ENCODE measurements around the gene ST6GALNAC3.

ST6GALNAC3 gene

GRCh38 chr1:76146184-76146583 lies 71.6 kb downstream of the ST6GALNAC3 start:
- DNase-seq: no peak

- DNase-seq: no peak
These were observed 73.4 kb downstream of the ST6GALNAC3 start for GRCh38 chr1:76147917-76148316.

DNA sequence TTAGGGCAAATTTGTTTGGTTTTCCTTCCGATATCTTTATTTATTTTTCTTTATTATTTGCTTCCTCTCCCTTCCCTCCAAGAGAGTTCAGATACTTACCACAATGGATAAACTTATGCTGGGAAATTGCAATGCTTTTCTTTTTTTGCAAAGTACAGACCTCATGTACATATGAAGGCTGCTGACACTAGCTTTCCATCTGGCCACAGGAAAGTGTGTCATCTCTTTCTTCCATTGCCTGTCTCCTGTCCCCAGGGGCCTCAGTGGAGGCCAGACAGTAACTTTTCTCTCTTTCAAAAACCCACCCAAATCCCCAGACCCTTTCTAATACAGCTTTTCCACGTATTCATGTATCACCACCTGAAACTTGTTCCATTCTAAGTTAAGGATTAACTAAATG lies 73.9 kb downstream of the ST6GALNAC3 start:
- no peak for DNase-seq

DNA sequence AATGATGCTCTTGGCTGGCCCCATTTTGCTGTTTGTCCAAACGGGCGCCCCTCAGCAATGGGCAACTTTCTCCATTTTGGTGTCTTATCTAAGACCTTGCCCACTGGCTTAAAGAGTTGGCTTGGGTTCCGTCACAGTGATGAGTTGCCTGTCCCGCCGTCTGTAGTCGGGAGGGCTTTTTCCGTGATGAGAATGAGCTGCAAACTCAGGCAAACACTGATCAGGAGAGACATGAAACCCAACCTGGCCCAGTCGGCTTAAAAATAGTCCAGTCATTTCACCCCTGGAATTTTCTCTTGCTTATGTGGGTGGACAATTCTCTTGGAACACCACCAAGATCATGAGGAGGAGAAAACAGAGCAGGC lies 79.3 kb downstream of the ST6GALNAC3 start:
- DNase-seq: no peak

GRCh38 chr1:76154206-76154956 lies 79.8 kb downstream of the ST6GALNAC3 start:
- peak; percentile 74 for DNase-seq

DNA sequence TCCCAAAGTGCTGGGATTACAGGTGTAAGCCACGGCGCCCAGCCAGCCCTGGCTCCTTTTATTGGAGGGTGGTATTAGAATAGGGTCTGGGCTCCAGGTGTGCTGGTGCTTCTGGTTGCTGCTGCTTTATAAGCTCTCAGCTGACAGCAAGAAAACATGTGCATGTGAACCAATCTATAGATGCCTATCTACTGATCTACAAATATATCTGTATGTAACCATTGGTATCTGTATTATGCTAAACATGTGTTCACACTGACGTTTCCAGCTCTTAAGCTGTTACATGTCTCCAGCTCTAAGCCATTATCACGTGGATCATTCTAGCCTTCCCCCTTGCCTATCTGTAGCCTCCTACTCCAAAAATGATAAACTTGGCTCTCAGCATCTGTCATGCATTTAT lies 82.4 kb downstream of the ST6GALNAC3 start:
- no peak for DNase-seq

GRCh38 chr1:76158126-76158525 lies 83.6 kb downstream of the ST6GALNAC3 start:
- no peak for DNase-seq

DNA sequence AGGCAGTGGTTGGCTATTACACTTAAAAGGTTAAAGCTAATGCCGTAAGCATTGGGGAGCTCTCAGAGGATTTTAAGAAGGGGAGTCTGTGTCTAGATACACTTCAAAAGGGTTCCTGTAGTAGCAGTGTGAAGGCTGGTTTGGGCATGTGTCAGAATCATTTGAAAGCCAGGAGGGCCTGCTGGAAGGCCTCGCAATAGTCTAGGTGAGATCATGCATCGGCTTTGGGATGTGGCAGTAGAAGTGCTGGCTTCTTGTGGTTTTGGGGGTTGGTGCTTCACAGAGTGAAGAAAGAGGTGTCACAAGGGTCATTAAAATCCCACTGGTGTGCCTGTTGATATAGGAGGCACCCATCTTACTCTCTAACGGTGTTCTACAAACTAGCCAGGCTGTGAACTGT lies 85.7 kb downstream of the ST6GALNAC3 start:
- DNase-seq: no peak

GRCh38 chr1:76161451-76161850 lies 86.9 kb downstream of the ST6GALNAC3 start:
- no peak for DNase-seq

GRCh38 chr1:76162254-76162653 lies 87.7 kb downstream of the ST6GALNAC3 start:
- DNase-seq: no peak

DNA sequence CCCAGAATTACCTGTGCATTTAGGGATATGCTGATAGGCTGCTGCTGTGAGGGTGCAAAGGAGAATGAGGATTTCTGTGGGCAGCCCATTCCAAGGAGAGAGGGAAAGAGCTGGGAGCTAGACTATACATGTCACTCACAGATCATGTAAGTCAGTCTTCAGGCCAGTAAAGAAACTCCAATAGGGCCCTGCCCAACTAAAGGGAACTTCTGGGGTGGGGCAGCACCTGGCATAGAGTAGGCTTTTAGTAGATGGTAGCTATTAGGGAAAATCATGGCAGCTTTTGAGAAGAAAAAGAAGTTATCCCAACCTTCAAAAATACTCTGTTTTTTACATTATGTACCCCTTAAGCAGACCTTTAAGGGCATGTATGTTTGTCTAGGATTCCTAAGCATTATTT lies 89.6 kb downstream of the ST6GALNAC3 start:
- no peak for DNase-seq

DNA sequence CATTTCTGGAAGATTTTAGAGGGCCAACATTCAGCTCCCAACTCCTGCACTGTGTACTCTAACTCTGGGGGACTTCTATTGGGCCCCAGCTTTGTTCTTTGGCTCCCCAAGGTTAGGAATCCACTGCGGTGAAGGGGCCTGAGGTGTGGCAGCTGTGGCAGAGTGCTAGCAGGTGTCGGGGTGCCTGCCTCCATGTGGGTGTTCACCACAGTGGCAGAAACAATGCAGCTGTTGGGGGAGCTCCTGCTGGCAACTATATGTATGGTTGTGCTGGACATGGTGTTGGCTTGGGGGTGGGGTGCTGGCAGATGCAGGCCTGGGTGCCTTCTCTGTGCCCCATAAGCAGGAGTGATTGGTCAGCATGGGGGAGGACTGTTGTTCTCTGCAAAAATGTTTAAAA lies 95.5 kb downstream of the ST6GALNAC3 start:
- DNase-seq: no peak

DNA sequence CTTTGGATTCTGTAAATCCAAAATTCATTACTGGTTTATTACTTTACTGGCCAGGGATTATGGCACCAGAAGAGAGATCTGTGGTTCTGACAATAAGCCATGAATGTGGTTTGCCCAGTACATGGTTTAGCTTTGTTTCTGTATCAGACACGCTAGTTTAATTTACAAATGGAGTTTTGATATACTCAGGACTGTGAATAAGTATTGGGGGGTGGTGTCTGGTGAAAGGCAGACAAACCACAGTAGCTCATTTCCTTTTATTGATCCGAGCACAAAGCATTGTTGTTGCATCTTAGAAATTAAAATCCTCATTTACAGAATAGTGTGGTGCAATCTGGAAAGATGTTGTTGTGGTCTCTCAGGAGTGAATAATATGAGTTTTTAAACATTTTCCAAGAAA lies 96.0 kb downstream of the ST6GALNAC3 start:
- DNase-seq: no peak

- DNase-seq: no peak
These were observed 101.5 kb downstream of the ST6GALNAC3 start for GRCh38 chr1:76176000-76176399.

- no peak for DNase-seq
These were observed 103.1 kb downstream of the ST6GALNAC3 start for GRCh38 chr1:76177615-76178014.

DNA sequence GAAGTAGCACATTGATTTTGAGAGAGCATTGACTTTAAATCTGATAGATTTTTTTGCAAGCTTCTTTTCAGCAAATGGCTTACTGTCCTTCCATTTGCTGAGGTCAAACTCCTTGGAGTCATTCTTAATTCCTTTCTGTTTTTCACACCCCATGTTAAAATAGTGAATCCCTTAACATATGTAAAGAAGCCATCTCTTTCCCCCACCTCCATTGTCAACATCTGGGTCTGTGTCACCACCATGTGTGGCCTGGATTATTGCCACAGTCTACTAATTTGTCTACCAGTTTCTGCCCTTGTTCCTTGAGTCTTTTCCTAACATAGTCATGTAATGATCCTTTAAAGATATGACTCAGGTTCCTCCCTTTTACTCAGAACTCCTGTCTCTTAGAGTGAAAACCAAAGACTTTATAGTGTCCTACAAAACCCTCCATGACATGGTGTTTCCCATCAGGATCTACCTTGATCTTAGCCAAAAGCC lies 104.7 kb downstream of the ST6GALNAC3 start:
- no peak for DNase-seq

DNA sequence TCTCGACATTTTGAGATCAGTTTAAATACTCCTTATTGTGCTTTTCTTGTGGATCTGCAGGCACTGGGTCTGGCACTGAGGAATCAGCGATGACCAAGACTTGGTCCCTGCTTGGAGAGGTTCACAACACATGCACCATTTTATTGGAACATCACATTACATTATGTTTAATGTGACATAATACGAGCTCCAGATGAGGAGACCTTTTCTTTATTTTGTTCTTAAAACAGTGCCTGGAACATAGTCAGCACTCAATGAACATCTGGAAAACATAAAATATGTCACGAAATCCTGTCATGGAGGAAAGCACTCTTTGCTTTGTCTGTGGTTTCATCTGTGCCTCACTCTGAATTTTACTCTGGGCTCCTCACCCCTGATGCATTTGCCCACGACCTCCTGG lies 110.7 kb downstream of the ST6GALNAC3 start:
- no peak for DNase-seq

DNA sequence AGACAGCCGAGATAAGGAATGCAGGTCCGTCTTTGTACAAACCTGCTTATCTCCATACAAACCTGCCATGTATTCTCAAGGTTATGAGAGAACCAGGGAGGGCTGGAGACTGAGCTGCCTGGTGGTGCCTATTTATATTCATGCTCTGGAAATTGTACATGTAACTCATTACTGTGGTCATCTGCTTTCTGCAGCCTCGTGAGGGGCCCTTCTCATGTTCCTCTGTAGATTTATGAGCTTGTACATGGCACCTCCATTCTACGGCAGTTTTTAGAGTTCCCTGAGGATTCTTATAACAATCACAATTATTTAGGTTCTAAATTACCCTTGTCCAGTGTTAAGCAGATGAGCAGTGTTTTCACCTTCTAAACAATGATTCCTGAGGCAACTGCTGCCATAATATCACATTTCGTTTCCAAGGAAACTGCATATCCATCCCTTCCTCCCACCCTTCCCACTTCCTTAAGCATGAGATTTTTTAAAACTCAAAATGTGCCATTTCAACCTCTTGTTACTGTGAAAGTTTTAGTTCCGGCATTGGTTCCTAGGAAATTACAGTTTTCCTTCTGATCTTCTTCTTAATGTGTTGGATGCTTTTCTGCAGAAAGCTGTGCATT lies 112.1 kb downstream of the ST6GALNAC3 start:
- DNase-seq: no peak

- DNase-seq: no peak
These were observed 112.9 kb downstream of the ST6GALNAC3 start for GRCh38 chr1:76187436-76187835.

DNA sequence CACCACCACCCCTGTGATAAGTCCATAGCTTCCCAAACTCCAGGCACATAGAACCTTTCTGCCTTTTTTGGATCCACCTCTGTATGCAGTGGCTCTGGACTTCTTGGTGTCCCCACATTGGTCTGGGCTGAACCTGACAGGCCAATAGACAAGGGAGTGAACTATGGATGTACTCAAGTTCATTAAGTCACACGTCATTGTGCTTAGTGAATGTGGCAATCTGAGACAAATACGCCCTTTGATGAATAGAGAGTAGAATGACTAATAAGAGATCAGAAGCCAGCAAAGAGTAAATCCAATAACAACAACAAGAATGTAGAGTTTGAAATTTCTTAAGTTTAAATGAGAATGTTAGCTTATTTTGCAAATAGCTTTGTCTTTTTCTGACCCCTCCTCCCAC lies 114.8 kb downstream of the ST6GALNAC3 start:
- DNase-seq: no peak

- DNase-seq: no peak
These were observed 116.3 kb downstream of the ST6GALNAC3 start for GRCh38 chr1:76190749-76191424.

- DNase-seq: no peak
These were observed 117.0 kb downstream of the ST6GALNAC3 start for GRCh38 chr1:76191561-76191960.

- no peak for DNase-seq
These were observed 123.9 kb downstream of the ST6GALNAC3 start for GRCh38 chr1:76198452-76198851.

DNA sequence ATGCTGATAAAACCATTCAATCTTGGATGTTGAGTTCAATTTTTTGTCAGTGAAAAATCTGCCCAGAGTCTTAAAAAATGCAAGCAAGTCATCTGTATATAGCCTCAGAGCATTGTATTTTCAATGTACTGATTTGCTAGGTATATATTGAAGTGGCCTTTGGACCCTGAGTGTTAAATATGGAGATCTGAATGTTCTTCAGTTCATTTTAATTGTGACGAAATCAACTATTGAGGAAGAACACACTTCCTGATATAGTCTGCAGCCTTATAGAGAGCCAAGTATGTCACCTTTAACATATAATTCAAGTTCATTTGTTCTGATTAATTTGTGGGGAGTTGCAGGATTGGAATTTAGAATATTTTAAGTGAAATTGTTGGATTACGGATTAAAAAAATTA lies 128.1 kb downstream of the ST6GALNAC3 start:
- DNase-seq: no peak
